HUES48 (cell line): ENCODE data around the gene ZNF735.
"Not testable (repeated sequence)": the region's sequence is repeated elsewhere in the genome, so short reads cannot be mapped to it uniquely, and the experiment has no call there.

Source experiments
- H3K27ac ChIP-seq: one replicate; pipeline ENCODE4 v1.7.0; 2013; ENCODE audit warnings: low read depth, low read length, inconsistent platforms
- H3K27me3 ChIP-seq: 2 replicates; pipeline ENCODE4 v1.6.1; 2013; ENCODE audit warnings: mild to moderate bottlenecking, low read length; ENCODE audit not compliant: control insufficient read depth, insufficient read depth
- H3K36me3 ChIP-seq: 2 replicates; pipeline ENCODE4 v1.6.1; 2013; ENCODE audit warnings: low read length; ENCODE audit not compliant: control insufficient read depth, insufficient read depth
- H3K4me1 ChIP-seq: 2 replicates; pipeline ENCODE4 v1.6.1; 2013; ENCODE audit warnings: mild to moderate bottlenecking, low read length; ENCODE audit not compliant: control insufficient read depth, insufficient read depth
- H3K4me3 ChIP-seq: 2 replicates; pipeline ENCODE4 v1.5.1; 2013; ENCODE audit warnings: mild to moderate bottlenecking, low read depth, low read length
- H3K9ac ChIP-seq: 2 replicates; pipeline ENCODE4 v1.6.1; 2013; ENCODE audit warnings: mild to moderate bottlenecking, low read depth, low read length, moderate library complexity
- H3K9me3 ChIP-seq: 2 replicates; pipeline ENCODE4 v1.6.1; 2013; ENCODE audit warnings: low read length; ENCODE audit not compliant: control insufficient read depth, insufficient read depth

The ZNF735 gene

GRCh38 chr7:64206903-64207302, at the start of gene ZNF735:
TSS of gene ZNF735 (plus strand) at chr7:64207203. CDS start at chr7:64207203, 0 bp downstream.
- Histone ChIP-seq H3K27ac (no peak within 1 kb of the TSS), H3K9me3 (peaks cover 82% of the 10 kb centered on the region), H3K4me3 (no peak within 1 kb of the TSS), H3K4me1 (no peaks in the 10 kb centered on the region), H3K9ac (no peak within 1 kb of the TSS), H3K36me3 (no peaks in the 10 kb centered on the region), H3K27me3 (no peaks in the 10 kb centered on the region)

DNA sequence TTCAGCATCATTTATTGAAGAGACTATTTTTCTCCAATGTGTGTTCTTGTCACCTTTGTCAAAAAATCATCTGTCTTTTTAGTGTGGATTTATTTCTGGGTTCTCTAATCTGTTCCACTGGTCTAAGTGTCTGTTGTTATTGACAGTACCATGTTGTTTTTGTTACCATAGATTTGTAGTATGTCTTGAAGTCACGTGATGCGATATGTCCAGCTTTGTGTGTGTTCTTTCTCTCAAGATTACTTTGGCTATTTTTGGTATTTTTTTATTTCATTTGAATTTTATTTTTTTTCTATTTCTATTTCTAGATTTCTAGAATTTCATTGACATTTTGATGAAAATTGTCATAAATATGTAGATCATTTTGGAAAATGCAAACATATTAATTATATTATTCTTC, 36.0 kb upstream of the ZNF735 start:
- not testable (repeated sequence) for H3K4me3 ChIP-seq, H3K27ac ChIP-seq, H3K36me3 ChIP-seq, H3K4me1 ChIP-seq, H3K27me3 ChIP-seq, H3K9ac ChIP-seq
- H3K9me3 ChIP-seq, result peaks cover 69% of the 10 kb centered on the region

GRCh38 chr7:64174328-64174727, 32.7 kb upstream of the ZNF735 start:
- H3K9me3 ChIP-seq, result peaks cover 83% of the 10 kb centered on the region

DNA sequence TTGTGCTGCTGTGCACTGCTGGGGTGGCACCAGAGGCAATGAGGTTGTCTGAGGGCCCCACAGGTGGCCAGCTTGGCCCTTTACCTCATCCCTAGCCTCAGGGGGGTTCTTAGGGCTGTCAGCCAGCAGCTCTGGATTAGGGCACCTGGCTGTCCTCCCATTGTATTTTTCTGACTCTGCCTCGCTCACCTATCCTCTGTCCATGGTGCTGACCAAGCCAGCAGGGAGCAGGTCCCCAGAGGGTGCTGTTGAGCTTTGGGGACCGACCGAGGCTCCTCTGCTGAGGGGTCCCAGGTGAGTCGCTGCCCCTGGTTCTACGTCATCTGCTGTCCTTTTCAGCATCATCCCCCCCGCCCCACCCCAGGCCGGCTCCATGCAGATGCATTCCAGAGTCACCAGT, 32.1 kb upstream of the ZNF735 start:
- H3K9ac ChIP-seq, result no peak overlapping the region
- H3K27ac ChIP-seq, result no peak overlapping the region
- H3K9me3 ChIP-seq, result peaks cover 88% of the 10 kb centered on the region
- no peak overlapping the region for H3K4me3 ChIP-seq
- no peaks in the 10 kb centered on the region for H3K4me1 ChIP-seq
- H3K36me3 ChIP-seq, result no peaks in the 10 kb centered on the region
- no peaks in the 10 kb centered on the region for H3K27me3 ChIP-seq

More at GRCh38 chr7:64174328-64174727, 32.7 kb upstream of the ZNF735 start:
- Histone ChIP-seq H3K9ac (no peak overlapping the region), H3K27ac (no peak overlapping the region), H3K27me3 (no peaks in the 10 kb centered on the region), H3K4me3 (no peak overlapping the region), H3K36me3 (no peaks in the 10 kb centered on the region), H3K4me1 (no peaks in the 10 kb centered on the region)

DNA sequence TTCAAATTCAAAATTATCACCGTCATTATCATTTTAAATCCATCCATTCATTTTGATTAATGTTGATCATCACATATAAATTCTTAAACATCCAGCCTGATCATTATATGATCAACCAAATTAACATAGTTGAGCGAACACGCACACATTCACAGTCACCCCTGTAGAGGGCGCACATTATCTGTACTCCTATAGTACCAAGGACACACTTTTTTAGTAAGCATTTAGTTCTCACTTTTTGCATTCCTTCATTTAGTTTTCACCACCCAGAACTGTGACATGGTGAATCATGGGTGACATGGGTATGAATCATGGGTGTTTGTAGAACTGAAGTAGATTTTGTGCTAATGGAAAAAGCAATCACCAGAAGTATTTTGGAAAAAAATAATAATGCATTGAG, 26.0 kb upstream of the ZNF735 start:
- no peaks in the 10 kb centered on the region for H3K4me1 ChIP-seq
- H3K27me3 ChIP-seq, result no peaks in the 10 kb centered on the region
- H3K9me3 ChIP-seq, result peaks cover 83% of the 10 kb centered on the region
- no peak overlapping the region for H3K4me3 ChIP-seq
- H3K9ac ChIP-seq, result no peak overlapping the region
- no peak overlapping the region for H3K27ac ChIP-seq
- H3K36me3 ChIP-seq, result no peaks in the 10 kb centered on the region

- H3K9me3 ChIP-seq, result peaks cover 83% of the 10 kb centered on the region
- H3K27me3 ChIP-seq, result no peaks in the 10 kb centered on the region
- no peak overlapping the region for H3K27ac ChIP-seq
- H3K4me3 ChIP-seq, result no peak overlapping the region
- H3K36me3 ChIP-seq, result no peaks in the 10 kb centered on the region
- no peak overlapping the region for H3K9ac ChIP-seq
- no peaks in the 10 kb centered on the region for H3K4me1 ChIP-seq
Observed at GRCh38 chr7:64181586-64181985, 25.4 kb upstream of the ZNF735 start.

DNA sequence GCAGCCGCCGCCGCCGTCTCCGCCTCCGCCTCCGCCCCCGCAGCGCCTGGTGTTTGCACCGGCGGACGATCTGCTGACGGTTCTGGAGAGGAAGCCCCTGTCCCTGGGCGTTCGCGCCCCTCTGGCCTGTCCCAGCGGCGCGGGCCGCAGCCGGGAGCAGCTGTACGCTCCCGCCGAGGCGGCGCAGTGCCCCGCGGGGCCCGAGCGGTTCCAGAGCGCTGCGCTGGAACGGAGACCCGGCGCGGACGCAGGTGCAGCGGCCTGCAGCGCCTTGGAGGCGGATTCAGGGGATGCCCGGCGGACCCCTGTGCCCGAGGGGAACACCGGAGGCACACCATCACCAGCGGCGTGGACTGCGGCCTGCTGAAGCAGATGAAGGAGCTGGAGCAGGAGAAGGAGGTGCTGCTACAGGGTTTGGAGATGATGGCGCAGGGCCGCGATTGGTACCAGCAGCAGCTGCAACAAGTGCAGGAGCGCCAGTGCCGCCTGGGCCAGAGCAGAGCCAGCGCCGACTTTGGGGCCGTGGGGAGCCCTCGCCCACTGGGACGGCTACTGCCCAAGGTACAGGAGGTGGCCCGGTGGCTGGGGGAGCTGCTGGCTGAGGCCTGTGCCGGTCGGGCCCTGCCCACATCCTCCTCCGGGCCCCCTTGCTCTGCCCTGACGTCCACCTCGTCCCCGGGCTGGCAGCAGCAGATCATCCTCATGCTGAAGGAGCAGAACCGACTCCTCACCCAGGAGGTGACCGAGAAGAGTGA, 24.8 kb upstream of the ZNF735 start:
- no peaks in the 10 kb centered on the region for H3K27me3 ChIP-seq
- H3K4me3 ChIP-seq, result no peak overlapping the region
- no peak overlapping the region for H3K9ac ChIP-seq
- no peaks in the 10 kb centered on the region for H3K36me3 ChIP-seq
- H3K4me1 ChIP-seq, result no peaks in the 10 kb centered on the region
- H3K27ac ChIP-seq, result no peak overlapping the region
- H3K9me3 ChIP-seq, result peaks cover 83% of the 10 kb centered on the region

DNA sequence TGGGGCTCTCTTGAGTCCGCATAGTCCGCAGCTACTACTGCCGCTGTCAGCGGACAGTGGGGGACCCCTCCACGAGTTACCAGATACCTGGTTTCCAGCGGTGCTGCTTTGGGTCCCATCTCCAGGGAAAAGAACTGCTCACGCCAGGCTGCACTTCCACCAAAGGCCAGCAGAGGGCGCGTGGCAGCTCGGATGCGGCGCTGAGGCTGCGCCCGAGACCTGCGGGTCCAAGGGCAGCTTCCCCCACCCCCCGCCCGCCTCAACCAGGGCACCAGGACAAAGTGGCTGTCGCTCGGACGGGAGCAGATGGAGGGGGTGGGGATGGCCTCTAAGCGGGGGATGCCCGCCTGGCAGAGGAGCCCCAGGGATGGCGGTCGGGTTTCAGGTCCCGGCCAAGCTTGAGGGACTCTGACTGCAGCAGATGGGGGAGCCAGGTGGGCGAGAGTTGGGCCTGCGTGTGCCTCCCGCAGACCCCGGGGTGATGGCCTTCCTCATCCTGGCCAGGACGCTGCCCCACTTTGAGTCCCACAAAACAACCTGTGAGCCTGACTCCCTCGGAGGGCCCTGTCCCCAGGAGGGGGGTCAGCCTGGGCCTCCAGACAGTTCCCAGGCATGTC, 23.8 kb upstream of the ZNF735 start:
- Histone ChIP-seq H3K36me3 (no peaks in the 10 kb centered on the region), H3K27me3 (no peaks in the 10 kb centered on the region), H3K9me3 (peaks cover 86% of the 10 kb centered on the region), H3K9ac (no peak overlapping the region), H3K4me3 (no peak overlapping the region), H3K27ac (no peak overlapping the region), H3K4me1 (no peaks in the 10 kb centered on the region)

DNA sequence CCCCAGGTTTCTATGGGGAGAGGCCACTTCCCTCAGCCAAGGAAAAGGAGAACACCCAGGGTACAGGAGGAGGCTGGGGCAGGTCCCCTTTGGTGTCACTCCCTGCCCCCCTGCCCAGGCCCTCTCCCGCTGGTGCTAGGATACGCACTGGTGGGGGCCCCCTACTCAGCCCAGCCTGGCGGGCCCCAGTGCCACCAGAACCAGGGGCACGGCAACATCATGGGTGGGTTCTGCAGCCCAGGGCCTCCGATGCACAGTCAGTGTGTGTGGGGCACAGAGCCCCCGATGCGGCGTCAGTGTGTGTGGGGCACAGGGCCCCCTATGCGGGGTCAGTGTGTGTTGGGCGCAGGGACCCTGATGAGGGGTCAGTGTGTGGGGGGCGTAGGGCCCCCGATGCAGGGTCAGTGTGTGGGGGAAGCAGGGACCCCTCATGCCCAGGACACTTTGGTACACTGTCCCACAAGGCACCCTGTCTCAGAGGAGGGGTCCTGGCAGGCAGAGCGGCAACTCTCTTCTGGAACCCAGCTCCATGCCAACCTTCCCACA, 23.1 kb upstream of the ZNF735 start:
- H3K4me3 ChIP-seq, result no peak overlapping the region
- peaks cover 88% of the 10 kb centered on the region for H3K9me3 ChIP-seq
- H3K27ac ChIP-seq, result no peak overlapping the region
- no peaks in the 10 kb centered on the region for H3K27me3 ChIP-seq
- H3K4me1 ChIP-seq, result no peaks in the 10 kb centered on the region
- H3K36me3 ChIP-seq, result no peaks in the 10 kb centered on the region
- no peak overlapping the region for H3K9ac ChIP-seq

- H3K4me1 ChIP-seq, result no peaks in the 10 kb centered on the region
- H3K9ac ChIP-seq, result no peak overlapping the region
- no peaks in the 10 kb centered on the region for H3K27me3 ChIP-seq
- H3K36me3 ChIP-seq, result no peaks in the 10 kb centered on the region
- no peak overlapping the region for H3K27ac ChIP-seq
- H3K4me3 ChIP-seq, result no peak overlapping the region
- peaks cover 91% of the 10 kb centered on the region for H3K9me3 ChIP-seq
Observed at GRCh38 chr7:64184376-64184775, 22.6 kb upstream of the ZNF735 start.

DNA sequence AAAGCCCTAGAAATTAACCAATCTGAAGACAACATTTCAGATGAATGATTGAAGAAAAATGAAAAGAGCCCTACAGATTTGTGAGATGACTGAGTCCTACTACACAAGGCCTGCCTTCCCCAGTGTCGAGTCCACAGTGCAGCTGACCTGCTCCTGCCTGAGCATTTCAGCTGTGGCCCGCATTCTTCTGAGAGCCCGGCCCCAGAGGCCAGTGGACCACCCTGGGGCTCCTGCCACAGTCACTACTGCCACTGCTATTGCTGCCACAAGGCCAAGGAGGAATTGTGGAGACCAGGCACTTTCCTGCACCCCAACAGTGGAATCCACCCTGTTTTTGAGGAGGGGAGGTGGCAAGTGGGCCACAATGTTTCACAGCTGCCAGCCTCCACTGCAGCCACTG, 19.6 kb upstream of the ZNF735 start:
- H3K4me1 ChIP-seq, result no peaks in the 10 kb centered on the region
- no peak overlapping the region for H3K9ac ChIP-seq
- no peaks in the 10 kb centered on the region for H3K27me3 ChIP-seq
- no peak overlapping the region for H3K4me3 ChIP-seq
- no peaks in the 10 kb centered on the region for H3K36me3 ChIP-seq
- H3K27ac ChIP-seq, result no peak overlapping the region
- H3K9me3 ChIP-seq, result peaks cover 87% of the 10 kb centered on the region
